Vagina (tissue), 2 donors: ENCODE results near the gene ESRP2. TPM values are rescaled to one million over a fixed set of nuclear protein-coding genes. Genes with fewer than 3 reads are reported as not detected.
A peak's percentile ranks its signal among the peaks of the same experiment; 100 is the strongest.

ENCODE experiments used
- DNase-seq, 2 donors: peaks; one replicate each; pipeline ENCODE4 v3.0.0-alpha.2; 2017; ENCODE audit errors: extremely low spot score in 2 of 2
- H3K27ac ChIP-seq: fragments of 200-600 bp; sonication (generic); one replicate; pipeline ENCODE4 v1.5.1; 2019
- H3K27me3 ChIP-seq: fragments of 200-600 bp; sonication (generic); one replicate; pipeline ENCODE4 v1.5.1; 2019
- H3K36me3 ChIP-seq, 2 donors: fragments of 200-600 bp; sonication (generic); one replicate each; pipeline ENCODE4 v1.5.1; 2017 to 2019
- H3K4me1 ChIP-seq: fragments of 200-600 bp; sonication (generic); one replicate; pipeline ENCODE4 v1.5.1; 2019
- H3K4me3 ChIP-seq, 2 donors: fragments of 200-600 bp; sonication (generic); 1 replicate in 1 of 2; 2 replicates in 1 of 2; pipeline ENCODE4 v1.5.1; 2016 to 2019
- H3K9me3 ChIP-seq: fragments of 200-600 bp; sonication (generic); one replicate; pipeline ENCODE4 v1.5.1; 2019
- CTCF ChIP-seq, 3 experiments: fragments of 450-650 bp in 2 of 3; fragments of 200-600 bp in 1 of 3; sonication (generic) in 1 of 3; IDR thresholded peaks; one replicate each; pipeline ENCODE4 v1.5.1; 2017 to 2019; ENCODE audit warnings: antibody characterized with exemption in 3 of 3, mild to moderate bottlenecking in 2 of 3, moderate library complexity in 2 of 3
- POLR2A ChIP-seq, 2 donors: fragments of 450-650 bp; IDR thresholded peaks; one replicate each; pipeline ENCODE4 v1.6.1; 2017; ENCODE audit warnings: antibody characterized with exemption in 2 of 2, mild to moderate bottlenecking in 2 of 2, moderate library complexity in 2 of 2
- POLR2AphosphoS5 ChIP-seq, 2 donors: sonication (generic); formaldehyde crosslinking; IDR thresholded peaks; one replicate each; pipeline ENCODE4 v1.9.0; 2017; ENCODE audit warnings: antibody characterized with exemption in 2 of 2, mild to moderate bottlenecking in 2 of 2, low read depth in 1 of 2; ENCODE audit not compliant: insufficient read depth in 1 of 2
- intact Hi-C: fragments of 100-400 bp; cut with DNase I; formaldehyde crosslinking; loops from one replicate; pipeline ENCODE4 v1.15.1; 2023
- total RNA-seq: library from RNA; depleted of rRNA; stranded (reverse); fragments of >200 nt; gene quantifications from one replicate; pipeline ENCODE4 v1.2.3, GENCODE V29; 2016

ESRP2 gene
- total RNA-seq, 1 donor from 2014 or later, result 71.0 TPM

GRCh38 chr16:68270353-68270752, 34.4 kb upstream of the ESRP2 start:
- Histone ChIP-seq H3K4me3 (no peak overlapping the region), H3K4me1 (peaks cover 48% of the 10 kb centered on the region), H3K27ac (no peak overlapping the region), H3K36me3 (peaks cover 0 to 10% of the 10 kb centered on the region in 2 donors), H3K9me3 (no peaks in the 10 kb centered on the region), H3K27me3 (no peaks in the 10 kb centered on the region)
- TF ChIP-seq POLR2A (IDR thresholded peaks at IDR 0.05) (no peak), CTCF (IDR thresholded peaks at IDR 0.05) (no peak), POLR2AphosphoS5 (IDR thresholded peaks at IDR 0.05; ENCODE audit: insufficient read depth in 1 of 2, low read depth in 1 of 2) (no peak)
- intact Hi-C loops, result no loop called here
- DNase-seq, result no peak

GRCh38 chr16:68269793-68270192, 33.9 kb upstream of the ESRP2 start:
- Histone ChIP-seq H3K9me3 (no peaks in the 10 kb centered on the region), H3K27me3 (no peaks in the 10 kb centered on the region), H3K4me1 (peaks cover 53% of the 10 kb centered on the region), H3K36me3 (peaks cover 0 to 5% of the 10 kb centered on the region in 2 donors), H3K4me3 (no peak overlapping the region), H3K27ac (no peak overlapping the region)
- intact Hi-C loops, result no loop called here
- no peak for DNase-seq
- no peak for TF ChIP-seq POLR2AphosphoS5 (IDR thresholded peaks at IDR 0.05; ENCODE audit: insufficient read depth in 1 of 2, low read depth in 1 of 2)
- no peak for TF ChIP-seq CTCF (IDR thresholded peaks at IDR 0.05)
- TF ChIP-seq POLR2A (IDR thresholded peaks at IDR 0.05), result no peak

GRCh38 chr16:68267612-68268405, 31.9 kb upstream of the ESRP2 start:
- no peak for DNase-seq
- TF ChIP-seq POLR2A (IDR thresholded peaks at IDR 0.05), result no peak
- H3K4me3 ChIP-seq, result no peak overlapping the region
- H3K27me3 ChIP-seq, result no peaks in the 10 kb centered on the region
- peaks cover 57% of the 10 kb centered on the region for H3K4me1 ChIP-seq
- H3K36me3 ChIP-seq, result no peaks in the 10 kb centered on the region
- no peaks in the 10 kb centered on the region for H3K9me3 ChIP-seq
- no peak overlapping the region for H3K27ac ChIP-seq
- intact Hi-C loops, result no loop called here

GRCh38 chr16:68265078-68265920, 29.4 kb upstream of the ESRP2 start:
- TF ChIP-seq POLR2A (IDR thresholded peaks at IDR 0.05) (peak in 1 of 2 donors; percentile 34), CTCF (IDR thresholded peaks at IDR 0.05) (no peak), POLR2AphosphoS5 (IDR thresholded peaks at IDR 0.05; ENCODE audit: insufficient read depth in 1 of 2, low read depth in 1 of 2) (peak in 1 of 2 donors; percentile 65)
- peak in 1 of 2 donors; percentile 94 for DNase-seq
- Histone ChIP-seq H3K36me3 (no peaks in the 10 kb centered on the region), H3K27me3 (no peaks in the 10 kb centered on the region), H3K9me3 (no peaks in the 10 kb centered on the region), H3K27ac (peak overlapping the region; percentile 99), H3K4me1 (peaks cover 50% of the 10 kb centered on the region), H3K4me3 (peak overlapping the region; percentile 71 to 93)
- intact Hi-C loops, result no loop called here

GRCh38 chr16:68264128-68265077, 28.5 kb upstream of the ESRP2 start, which contains the start of gene SLC7A6:
SLC7A6 (plus strand) TSS chr16:68264526; CDS start chr16:68274727, 10,201 bp downstream.
- no peak for DNase-seq
- Histone ChIP-seq H3K27me3 (no peaks in the 10 kb centered on the region), H3K4me3 (peak within 1 kb of the TSS; percentile 71 to 93), H3K36me3 (peaks cover 0 to 8% of the 10 kb centered on the region in 2 donors), H3K27ac (peak within 1 kb of the TSS; percentile 99), H3K4me1 (peaks cover 50% of the 10 kb centered on the region), H3K9me3 (no peaks in the 10 kb centered on the region)
- TF ChIP-seq CTCF (IDR thresholded peaks at IDR 0.05), result peak; percentile 29 to 52 (median 48)
- peak in 1 of 2 donors; percentile 73 for TF ChIP-seq POLR2A (IDR thresholded peaks at IDR 0.05)
- peak in 1 of 2 donors; percentile 45 for TF ChIP-seq POLR2AphosphoS5 (IDR thresholded peaks at IDR 0.05; ENCODE audit: insufficient read depth in 1 of 2, low read depth in 1 of 2)
- intact Hi-C loops, result loop anchor here (5.0 kb wide), 2 partner anchors 48 to 63 kb away; partner anchors contain the start of genes PRMT7 and SLC7A6OS
